ENCODE measurements around the gene ZNF490. TPM values are rescaled to one million over a fixed set of nuclear protein-coding genes. Genes with fewer than 3 reads are reported as not detected.

ZNF490 gene
- polyA plus RNA-seq, 2 of the 4 experiments (the other 2 are of a cell fraction) = 0.57 to 2.4 TPM

DNA sequence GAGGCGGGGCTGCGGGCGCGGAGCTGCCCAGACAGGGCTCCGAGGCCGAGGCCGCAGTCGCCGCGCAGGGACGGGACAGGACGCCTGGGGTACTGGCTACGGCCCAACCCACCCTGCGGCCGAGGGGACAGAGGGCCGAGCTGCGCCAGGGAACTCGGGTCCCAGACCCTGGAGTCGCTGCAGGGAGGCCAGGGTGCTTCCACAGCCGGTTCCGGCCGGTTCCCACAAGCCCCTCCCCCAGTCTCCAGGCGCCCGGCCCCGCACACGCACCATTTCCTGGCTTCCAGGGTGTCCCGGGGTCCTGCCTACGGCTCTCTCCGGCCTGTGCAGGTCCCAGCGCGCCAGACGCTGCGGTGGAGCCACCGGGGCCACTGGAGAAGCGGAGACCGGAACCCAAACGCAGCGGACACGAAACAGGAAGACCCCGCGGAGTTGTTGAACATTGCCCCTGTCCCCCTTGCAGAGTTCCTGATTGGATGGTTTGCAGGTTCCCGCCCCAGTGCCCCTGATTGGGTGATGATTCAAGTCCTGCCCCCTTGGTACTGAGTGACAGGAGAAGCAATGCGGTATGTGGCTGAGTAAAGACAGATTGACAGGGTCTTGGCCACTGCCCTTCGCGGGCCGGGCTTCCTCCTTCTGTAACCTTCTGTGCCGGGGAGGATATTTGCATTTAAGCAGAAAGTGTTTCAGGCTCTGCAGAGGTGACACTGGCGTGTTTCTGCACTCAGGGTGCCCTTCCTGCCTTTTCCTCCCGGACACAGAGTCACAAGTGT is 59.4 kb downstream of the ZNF490 start, which contains the start of gene ZNF564 (continued):
- TF ChIP-seq, protein P1, sequence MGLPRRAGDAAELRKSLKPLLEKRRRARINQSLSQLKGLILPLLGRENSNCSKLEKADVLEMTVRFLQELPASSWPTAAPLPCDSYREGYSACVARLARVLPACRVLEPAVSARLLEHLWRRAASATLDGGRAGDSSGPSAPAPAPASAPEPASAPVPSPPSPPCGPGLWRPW (IDR thresholded peaks at IDR 0.05) = no peak
- no peak for TF ChIP-seq EHMT2 (IDR thresholded peaks at IDR 0.05; ENCODE audit: low read depth)
- TF ChIP-seq MYC (IDR thresholded peaks at IDR 0.05; ENCODE audit: borderline replicate concordance, low read length) = no peak

DNA sequence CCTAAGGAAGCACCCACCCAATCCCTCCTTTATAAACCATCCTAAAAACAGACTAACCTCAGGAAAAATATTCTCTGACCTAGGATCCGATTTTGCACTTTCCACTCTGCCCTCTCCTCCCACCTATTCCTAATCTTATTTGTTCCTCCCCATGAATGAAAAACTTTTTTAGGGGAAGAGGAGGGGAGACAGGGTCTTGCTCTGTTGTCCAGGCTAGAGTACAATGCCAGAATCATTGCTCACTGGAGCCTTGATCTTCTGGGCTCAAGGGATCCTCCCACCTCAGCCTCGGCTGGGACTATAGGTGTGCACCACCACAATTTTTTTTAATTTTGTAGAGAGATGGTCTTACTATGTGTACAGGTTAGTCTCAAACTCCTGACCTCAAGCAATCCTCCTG is 63.7 kb downstream of the ZNF490 start:
- Histone ChIP-seq H3K4me1 (peaks cover 2% of the 10 kb centered on the region; the same call in 1 of the 3 replicates), H3K4me3 (no peak overlapping the region), H3K4me2 (no peak overlapping the region), H3K9me3 (peaks cover 53% of the 10 kb centered on the region), H3K27ac (no peak overlapping the region)
- no peak for TF ChIP-seq KDM1A (IDR thresholded peaks at IDR 0.05; ENCODE audit: low read depth)
- TF ChIP-seq SMC3 (IDR thresholded peaks at IDR 0.05) = no peak
- TF ChIP-seq GATA3 (IDR thresholded peaks at IDR 0.05; ENCODE audit: borderline replicate concordance) = no peak
- TF ChIP-seq EP300 (IDR thresholded peaks at IDR 0.05) = no peak
- TF ChIP-seq, protein P2, sequence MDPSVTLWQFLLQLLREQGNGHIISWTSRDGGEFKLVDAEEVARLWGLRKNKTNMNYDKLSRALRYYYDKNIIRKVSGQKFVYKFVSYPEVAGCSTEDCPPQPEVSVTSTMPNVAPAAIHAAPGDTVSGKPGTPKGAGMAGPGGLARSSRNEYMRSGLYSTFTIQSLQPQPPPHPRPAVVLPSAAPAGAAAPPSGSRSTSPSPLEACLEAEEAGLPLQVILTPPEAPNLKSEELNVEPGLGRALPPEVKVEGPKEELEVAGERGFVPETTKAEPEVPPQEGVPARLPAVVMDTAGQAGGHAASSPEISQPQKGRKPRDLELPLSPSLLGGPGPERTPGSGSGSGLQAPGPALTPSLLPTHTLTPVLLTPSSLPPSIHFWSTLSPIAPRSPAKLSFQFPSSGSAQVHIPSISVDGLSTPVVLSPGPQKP (IDR thresholded peaks at IDR 0.05; ENCODE audit: low read depth, low read length) = no peak
- no peak for TF ChIP-seq KDM5A (IDR thresholded peaks at IDR 0.05)
- no peak for TF ChIP-seq FOXS1 (CRISPR knock-in tag; IDR thresholded peaks at IDR 0.05)
- no peak for TF ChIP-seq ZFP36 (IDR thresholded peaks at IDR 0.05; ENCODE audit: borderline replicate concordance, partially characterized antibody)
- TF ChIP-seq FOSB (CRISPR knock-in tag; IDR thresholded peaks at IDR 0.05) = no peak
- no peak for TF ChIP-seq HDAC2 (IDR thresholded peaks at IDR 0.05)
- TF ChIP-seq CBX8 (IDR thresholded peaks at IDR 0.05) = no peak
- ChIA-PET POLR2A (no interaction called here), CTCF (no interaction called here)
- no peak for FAIRE-seq
- 63% methylated on average over 2 of the region's 2 CpGs for WGBS (ENCODE audit: missing lambda C conversion rate)
- no peak for ATAC-seq
- DNase-seq (ENCODE audit: low read depth in 1 of 2, low spot score in 1 of 2) = no peak

DNA sequence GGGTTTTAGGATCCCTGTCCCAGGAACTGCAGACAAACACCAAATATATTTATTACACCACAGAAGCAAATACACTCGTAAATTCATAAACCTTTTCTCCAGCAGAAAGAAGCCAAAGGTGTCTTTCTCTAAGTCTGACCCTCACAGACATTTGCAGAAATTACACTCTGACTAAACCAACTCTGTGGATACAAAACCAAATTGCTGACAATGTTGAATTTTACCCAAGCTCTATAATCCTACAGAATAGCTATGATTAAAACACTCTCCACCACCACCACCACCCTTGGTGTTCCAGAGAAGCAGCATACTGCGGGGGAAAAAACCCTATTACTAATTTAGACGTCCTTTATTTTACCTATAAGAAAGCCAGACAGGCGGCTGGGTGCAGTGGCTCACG is 64.5 kb downstream of the ZNF490 start:
- Histone ChIP-seq H3K4me2 (no peak overlapping the region), H3K4me3 (no peak overlapping the region), H3K4me1 (peaks cover 2% of the 10 kb centered on the region; the same call in 1 of the 3 replicates), H3K27ac (no peak overlapping the region), H3K9me3 (peaks cover 59% of the 10 kb centered on the region)
- WGBS (ENCODE audit: missing lambda C conversion rate) = 94% methylated on average over 5 of the region's 5 CpGs
- ATAC-seq (no peak), DNase-seq (ENCODE audit: low read depth in 1 of 2, low spot score in 1 of 2) (no peak), FAIRE-seq (no peak)
- CTCF ChIA-PET = no interaction called here
- TF ChIP-seq MAFK (IDR thresholded peaks at IDR 0.05; ENCODE audit: partially characterized antibody) = peak; percentile 57
- TF ChIP-seq, protein P1 (IDR thresholded peaks at IDR 0.05) = no peak
- no peak for TF ChIP-seq RFX5 (IDR thresholded peaks at IDR 0.05)
- no peak for TF ChIP-seq JUNB (IDR thresholded peaks at IDR 0.05)
- no peak for TF ChIP-seq FOSL2 (IDR thresholded peaks at IDR 0.05)
- TF ChIP-seq FOSL2 (CRISPR knock-in tag; IDR thresholded peaks at IDR 0.05) = no peak
- POLR2A ChIA-PET = no interaction called here

DNA sequence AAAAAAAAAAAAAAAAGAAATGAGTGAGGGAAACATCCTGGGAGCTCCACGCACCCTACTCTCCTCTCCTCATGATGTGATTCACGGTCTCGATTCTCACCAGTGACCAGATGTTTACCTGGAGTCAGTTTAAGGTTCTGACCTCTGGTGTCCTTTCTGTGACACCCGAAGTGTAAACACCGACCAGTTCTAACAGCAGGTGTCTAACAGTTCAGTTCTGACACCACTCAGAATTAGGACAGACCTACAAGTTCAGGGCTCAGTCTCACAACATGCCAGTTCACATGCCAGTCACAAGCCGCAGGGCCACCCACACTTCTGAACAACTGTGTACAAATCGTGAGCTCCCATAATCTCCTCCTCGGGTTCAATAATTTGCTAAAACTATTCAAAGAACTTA is 65.3 kb downstream of the ZNF490 start:
- WGBS (ENCODE audit: missing lambda C conversion rate) = 92% methylated on average over 8 of the region's 8 CpGs
- POLR2A ChIA-PET = interaction anchor here (0.7 kb wide), 1 partner anchor 229 kb away, joined by 4 read pairs; no protein-coding TSS in a partner anchor
- no peak for ATAC-seq
- TF ChIP-seq MAZ (IDR thresholded peaks at IDR 0.05; ENCODE audit: borderline replicate concordance, low read depth, low read length) (no peak), MYC (IDR thresholded peaks at IDR 0.05; ENCODE audit: borderline replicate concordance, low read length) (no peak), FOSB (CRISPR knock-in tag; IDR thresholded peaks at IDR 0.05) (no peak), EHMT2 (IDR thresholded peaks at IDR 0.05; ENCODE audit: low read depth) (no peak), ZNF302 (CRISPR knock-in tag; IDR thresholded peaks at IDR 0.05) (no peak), RCOR1 (IDR thresholded peaks at IDR 0.05; ENCODE audit: low read depth, low read length) (no peak), ZFP36 (IDR thresholded peaks at IDR 0.05; ENCODE audit: borderline replicate concordance, partially characterized antibody) (no peak), FOSL2 (IDR thresholded peaks at IDR 0.05) (no peak), FOSL2 (CRISPR knock-in tag; IDR thresholded peaks at IDR 0.05) (no peak), CBX8 (IDR thresholded peaks at IDR 0.05) (no peak), HOXA7 (CRISPR knock-in tag; IDR thresholded peaks at IDR 0.05) (no peak), EHF (CRISPR knock-in tag; IDR thresholded peaks at IDR 0.05) (no peak), HOXB13 (CRISPR knock-in tag; IDR thresholded peaks at IDR 0.05; ENCODE audit: low read depth) (no peak)
- TF ChIP-seq, protein P3, sequence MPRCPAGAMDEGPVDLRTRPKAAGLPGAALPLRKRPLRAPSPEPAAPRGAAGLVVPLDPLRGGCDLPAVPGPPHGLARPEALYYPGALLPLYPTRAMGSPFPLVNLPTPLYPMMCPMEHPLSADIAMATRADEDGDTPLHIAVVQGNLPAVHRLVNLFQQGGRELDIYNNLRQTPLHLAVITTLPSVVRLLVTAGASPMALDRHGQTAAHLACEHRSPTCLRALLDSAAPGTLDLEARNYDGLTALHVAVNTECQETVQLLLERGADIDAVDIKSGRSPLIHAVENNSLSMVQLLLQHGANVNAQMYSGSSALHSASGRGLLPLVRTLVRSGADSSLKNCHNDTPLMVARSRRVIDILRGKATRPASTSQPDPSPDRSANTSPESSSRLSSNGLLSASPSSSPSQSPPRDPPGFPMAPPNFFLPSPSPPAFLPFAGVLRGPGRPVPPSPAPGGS (IDR thresholded peaks at IDR 0.05) = no peak
- TF ChIP-seq, protein P4, sequence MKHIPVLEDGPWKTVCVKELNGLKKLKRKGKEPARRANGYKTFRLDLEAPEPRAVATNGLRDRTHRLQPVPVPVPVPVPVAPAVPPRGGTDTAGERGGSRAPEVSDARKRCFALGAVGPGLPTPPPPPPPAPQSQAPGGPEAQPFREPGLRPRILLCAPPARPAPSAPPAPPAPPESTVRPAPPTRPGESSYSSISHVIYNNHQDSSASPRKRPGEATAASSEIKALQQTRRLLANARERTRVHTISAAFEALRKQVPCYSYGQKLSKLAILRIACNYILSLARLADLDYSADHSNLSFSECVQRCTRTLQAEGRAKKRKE (CRISPR knock-in tag; IDR thresholded peaks at IDR 0.05; ENCODE audit: low read depth) = no peak

More for the DNA sequence above, 65.3 kb downstream of the ZNF490 start:
- CTCF ChIA-PET = no interaction called here
- FAIRE-seq (no peak), DNase-seq (ENCODE audit: low read depth in 1 of 2, low spot score in 1 of 2) (no peak)
- Histone ChIP-seq H3K27ac (no peak overlapping the region), H3K4me2 (no peak overlapping the region), H3K9me3 (peaks cover 59% of the 10 kb centered on the region), H3K4me3 (no peak overlapping the region), H3K4me1 (peaks cover under 1% of the 10 kb centered on the region; the same call in 1 of the 3 replicates)
